NCI-H2107 (cell line): Measurements from ENCODE around the gene EXOSC6.
"Not testable (repeated sequence)": the region's sequence is repeated elsewhere in the genome, so short reads cannot be mapped to it uniquely, and the experiment has no call there.

Source experiments
- DNase-seq: peaks from one replicate; lab custom pipeline; 2025; lab: John Stamatoyannopoulos, UW

Gene EXOSC6

DNA sequence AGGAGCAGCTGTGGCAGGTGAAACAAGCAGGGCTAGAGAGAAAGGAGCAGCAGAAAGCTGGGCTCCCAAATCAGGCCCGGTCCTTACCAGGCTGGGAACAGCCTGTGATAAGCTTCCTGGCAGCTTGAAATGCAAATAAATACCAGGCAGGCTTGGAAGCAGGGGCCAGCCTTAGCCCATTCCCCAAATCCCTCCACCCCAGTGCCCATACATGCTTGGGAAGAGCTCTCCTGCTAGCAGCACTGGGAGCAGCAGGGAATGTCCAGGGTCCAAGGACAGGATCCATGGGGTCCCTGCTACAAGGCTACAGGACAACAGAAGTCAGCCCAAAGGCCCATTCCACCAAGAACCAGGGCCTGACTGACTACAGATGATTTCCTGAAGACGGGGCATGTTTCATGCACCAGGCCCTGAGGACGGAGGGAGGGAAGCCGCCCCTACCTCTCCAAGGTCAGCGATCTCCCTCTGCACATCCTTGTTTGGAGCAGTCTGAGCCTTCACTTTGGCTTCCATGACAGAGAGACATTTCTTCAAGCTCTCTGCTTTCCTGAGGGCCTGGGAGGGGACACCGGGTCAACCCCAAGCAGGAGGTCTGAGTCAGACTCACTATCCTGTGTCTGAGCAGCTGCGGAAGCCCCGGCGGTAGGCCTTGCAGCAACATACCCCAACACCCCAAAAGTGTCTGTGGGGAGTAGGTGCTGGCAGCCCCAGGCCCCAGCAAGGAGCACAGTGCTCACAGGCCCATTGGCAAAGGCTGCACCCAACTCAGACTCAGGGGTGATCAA is 2.6 kb upstream of the EXOSC6 start:
- DNase-seq, result no peak

DNA sequence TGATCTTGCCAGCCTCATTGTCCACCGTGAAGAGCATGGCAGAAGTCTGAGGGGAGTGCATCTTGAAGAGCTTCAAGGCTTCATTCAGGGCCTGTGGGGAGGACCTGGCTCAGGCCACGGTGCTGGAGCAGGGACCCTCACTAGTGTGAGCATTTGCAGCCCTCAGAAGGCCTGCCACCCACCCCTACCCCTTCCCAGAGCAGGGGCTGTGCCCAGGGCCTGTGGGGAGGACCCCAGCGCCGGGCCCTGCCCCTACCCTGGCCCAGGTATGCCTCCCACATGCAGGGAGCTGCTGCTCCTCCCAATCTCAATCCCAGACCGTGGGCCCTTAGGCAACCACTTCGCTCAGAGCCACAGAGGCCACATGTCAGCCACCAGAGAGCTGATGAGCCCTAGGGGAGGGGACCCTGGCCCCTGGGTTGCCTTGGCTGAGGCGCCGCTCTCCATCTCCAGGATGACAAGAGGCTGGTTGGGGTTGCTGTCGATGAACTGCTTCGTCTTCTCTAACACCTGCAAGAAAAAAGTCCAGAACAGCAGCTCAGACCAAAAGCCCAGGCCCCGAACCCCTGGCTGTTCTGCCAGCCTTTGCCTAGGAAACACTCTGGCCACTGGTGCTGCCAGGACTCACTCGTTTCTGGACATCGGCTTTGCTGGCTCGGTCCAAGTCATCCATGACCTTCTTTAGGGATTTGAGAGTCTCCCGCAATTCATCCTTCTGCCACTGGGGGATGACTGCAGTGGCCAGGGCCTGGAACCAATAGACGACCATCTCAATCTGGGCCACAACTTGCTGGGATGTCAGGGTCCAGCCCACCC is 1.8 kb upstream of the EXOSC6 start:
- DNase-seq, result no peak

DNA sequence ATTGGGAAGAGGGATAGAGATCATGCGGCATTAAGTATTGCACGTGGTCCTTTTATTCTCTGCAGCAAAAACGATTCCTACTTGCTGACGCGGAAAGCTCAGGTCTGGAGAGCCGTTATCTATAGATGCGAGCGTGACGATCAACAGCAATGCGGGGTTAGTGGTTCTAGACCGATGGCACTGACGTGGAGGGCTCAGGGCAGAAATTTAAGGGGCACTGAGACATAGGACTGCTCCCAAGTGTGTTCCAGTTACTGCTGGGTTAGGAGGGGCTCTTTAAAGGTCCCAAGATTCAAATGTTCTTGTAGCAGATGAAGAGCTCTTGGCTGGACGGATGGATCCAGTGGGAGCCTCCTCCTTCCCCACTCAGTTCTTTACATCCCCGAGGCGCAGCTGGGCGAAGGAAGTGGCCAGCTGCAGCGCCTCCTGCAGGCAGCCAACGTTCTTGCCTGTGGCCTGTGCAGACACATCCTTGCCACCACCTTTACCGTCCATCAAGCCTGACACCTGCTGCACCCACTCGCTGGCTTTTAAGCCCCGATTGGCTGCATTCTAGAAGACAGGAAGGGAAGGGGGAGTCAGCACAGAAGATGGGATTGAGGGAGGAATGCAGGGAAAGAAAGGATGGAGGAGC is 732 bp upstream of the EXOSC6 start:
- no peak for DNase-seq

DNA sequence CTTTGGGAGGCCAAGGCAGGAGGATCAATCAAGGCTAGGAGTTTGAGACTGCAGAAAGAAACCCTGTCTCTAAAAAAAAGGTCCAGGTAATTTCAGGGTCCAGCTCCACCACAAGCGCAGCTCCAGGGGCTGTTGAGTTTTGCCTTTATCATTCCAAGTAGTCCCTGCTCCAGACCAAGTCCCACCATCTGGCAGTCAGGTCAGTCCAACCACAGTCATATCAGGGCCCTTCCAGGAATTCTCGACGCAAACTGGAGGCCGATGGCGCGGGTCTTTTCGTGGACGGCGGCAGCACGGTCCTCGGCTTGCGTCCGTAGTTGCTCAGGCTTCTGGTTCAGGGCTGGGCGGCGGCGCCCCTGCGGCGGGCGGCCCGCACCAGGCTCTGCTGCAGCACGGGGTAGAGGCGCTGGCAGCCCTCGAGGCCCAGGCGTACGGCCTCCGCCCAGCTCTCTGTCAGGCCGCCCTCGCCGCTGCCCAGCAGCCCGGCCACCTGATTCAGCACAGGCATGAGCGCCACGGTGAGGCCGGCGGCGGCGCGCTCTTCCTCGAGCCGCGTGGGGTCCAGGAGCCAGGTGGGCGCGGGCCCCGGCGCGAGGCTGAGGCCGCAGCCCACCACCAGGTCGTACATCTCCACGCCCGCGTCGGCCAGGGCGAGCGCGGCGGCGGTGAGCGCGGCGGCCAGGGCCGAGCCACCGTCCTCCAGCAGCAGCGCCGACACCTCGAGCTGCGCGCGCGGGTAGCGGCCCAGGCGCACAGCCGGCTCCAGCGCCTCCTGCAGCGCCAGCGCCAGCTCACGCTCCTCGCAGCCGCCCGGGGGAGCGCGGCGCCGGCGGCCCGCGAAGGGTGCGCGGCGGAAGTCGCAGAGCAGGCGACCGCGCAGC is 752 bp downstream of the EXOSC6 start:
- no peak for DNase-seq

DNA sequence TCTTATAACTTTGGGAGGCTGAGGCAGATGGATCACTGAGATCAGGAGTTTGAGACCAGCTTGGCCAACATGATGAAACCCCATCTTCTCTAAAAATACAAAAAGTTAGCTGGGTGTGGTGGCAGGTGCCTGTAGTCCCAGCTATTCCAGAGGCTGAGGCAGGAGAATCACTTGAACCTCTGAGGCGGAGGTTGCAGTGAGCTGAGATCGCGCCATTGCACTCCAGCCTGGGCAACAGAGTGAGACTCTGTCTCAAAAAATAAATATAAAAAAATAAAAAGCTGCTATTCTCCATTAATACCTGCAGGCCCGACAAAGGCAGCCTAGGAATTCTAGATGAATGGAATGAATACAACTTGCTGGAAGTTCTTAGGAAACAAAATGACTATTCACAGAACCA is 2.0 kb downstream of the EXOSC6 start:
- not testable (repeated sequence) for DNase-seq

DNA sequence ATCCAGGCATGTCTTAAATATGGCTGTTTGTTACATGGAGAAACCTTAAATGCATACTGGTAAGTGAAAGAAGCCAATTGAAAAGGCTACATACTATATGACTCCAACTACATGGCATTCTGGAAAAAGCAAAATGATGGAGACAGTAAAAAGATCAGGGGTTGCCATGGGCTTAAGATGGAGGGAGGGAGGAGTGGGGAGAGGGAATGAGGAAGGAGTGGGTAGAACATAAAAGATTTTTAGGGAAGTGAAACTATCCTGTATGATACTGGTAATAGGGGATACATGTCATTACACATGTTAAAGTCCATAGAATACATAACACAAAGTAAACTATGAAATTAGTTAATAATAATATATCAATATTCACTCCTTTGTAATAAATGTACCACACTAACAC is 13.0 kb downstream of the EXOSC6 start:
- DNase-seq, result not testable (repeated sequence)

DNA sequence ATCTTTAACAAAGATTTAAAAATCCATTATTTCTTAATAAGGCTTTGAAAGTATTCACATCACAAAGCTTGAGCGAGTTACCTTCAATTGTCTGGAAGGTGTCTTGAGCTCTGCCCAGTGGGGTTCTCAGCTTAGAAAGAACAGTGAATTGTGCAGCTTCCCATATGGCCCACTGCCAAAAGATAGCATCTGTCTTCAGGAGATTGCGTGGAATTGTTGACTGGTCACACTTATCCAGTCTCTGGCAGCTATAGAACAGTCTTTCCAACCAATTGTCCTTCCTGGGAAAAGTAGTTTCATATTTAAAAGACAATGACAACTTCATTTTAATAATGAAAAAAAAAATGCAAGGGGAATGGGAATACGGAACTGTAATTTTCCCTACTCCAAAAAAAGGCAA is 19.9 kb downstream of the EXOSC6 start:
- not testable (repeated sequence) for DNase-seq

DNA sequence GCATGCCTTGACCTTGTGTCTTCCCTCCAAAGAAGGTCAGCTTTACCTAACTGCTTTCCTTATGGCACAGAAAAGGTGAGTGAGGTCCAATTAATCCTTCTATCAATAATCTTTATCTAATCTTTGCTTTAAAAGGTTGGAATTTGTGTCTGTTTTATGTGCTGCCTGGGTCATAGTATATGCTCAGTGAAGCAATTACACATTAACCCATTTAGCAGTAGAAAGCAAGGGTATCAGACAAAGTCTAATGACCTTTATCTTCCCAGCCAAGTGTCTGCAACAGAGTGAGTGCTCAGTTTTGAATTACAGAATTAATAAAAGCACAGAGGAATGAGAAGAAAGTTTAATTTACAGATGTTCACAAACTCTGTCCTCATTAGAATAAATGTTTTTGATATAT is 25.7 kb downstream of the EXOSC6 start:
- not testable (repeated sequence) for DNase-seq

DNA sequence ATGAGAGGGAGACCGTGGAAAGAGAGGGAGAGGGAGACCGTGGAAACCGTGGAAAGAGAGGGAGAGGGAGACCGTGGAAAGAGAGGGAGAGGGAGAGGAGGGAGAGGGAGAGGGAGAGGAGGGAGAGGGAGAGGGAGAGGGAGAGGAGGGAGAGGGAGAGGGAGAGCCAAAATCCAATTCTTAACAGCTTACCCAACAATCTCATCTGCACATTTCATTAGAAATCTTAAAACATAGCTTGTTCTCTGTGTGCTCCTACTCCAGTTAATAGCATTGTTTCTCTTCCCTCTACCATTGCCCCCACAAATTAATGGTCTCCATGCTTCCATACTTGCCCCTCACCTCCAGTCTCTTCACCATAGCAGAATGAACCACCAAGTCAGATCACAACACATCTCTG is 26.3 kb downstream of the EXOSC6 start:
- not testable (repeated sequence) for DNase-seq

DNA sequence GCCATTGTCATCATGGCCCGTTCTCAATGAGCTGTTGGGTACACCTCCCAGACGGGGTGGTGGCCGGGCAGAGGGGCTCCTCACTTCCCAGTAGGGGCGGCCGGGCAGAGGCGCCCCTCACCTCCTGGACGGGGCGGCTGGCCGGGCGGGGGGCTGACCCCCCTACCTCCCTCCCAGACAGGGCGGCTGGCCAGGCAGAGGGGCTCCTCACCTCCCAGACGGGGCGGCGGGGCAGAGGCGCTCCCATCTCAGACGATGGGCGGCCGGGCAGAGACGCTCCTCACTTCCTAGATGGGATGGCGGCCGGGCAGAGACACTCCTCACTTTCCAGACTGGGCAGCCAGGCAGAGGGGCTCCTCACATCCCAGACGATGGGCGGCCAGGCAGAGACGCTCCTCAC is 27.1 kb downstream of the EXOSC6 start:
- not testable (repeated sequence) for DNase-seq

DNA sequence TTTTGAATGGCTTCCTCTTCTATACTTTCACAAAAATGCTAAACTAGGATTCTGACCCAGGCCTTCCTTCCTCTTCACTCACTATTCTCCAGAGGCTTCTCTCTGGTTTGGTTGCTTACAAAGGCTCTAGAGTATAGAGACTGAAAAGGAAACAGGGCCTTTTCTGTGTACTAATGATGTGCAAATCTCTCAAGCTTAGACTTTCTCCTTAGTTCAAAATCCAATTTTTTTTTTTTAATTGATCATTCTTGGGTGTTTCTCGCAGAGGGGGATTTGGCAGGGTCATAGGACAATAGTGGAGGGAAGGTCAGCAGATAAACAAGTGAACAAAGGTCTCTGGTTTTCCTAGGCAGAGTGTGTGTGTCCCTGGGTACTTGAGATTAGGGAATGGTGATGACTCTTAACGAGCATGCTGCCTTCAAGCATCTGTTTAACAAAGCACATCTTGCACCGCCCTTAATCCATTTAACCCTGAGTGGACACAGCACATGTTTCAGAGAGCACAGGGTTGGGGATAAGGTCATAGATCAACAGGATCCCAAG is 27.7 kb downstream of the EXOSC6 start:
- not testable (repeated sequence) for DNase-seq

DNA sequence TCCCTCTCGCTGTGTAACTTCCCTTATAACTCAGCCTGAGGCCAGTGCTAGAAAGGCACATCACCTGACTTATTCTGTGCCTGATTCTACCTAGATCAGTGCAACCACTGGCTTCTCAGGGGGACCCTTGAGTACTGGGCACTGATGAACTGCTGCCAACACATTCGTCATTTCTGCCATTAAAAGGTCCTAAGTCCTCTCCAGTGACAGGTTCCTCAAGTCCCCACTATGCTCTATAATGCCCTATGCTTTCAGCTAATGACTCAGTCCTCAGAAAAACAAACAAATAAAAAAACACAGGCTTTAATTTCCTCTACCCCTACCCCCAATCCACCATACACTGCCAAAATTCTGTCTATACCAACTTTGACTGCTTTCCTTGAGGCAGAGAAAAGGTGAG is 28.5 kb downstream of the EXOSC6 start:
- DNase-seq, result not testable (repeated sequence)

DNA sequence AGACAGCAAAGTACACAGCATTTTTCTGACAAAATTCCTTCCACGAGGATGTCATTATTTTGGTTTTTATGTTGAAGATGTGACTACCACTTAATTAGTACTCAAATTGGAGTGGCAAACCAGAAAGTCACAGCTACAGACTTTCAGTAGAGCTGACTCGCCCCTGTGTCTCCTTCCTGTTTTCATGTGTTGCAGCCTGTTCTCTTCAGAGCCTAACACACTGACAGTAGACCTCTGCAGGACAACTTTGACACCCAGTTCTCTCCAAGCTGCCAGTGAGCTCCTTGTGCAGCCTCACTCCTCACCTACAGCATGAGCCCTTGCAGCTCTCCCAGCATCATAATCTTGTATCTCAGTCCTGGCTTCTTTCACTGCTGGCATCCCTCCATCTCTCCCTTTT is 29.2 kb downstream of the EXOSC6 start:
- not testable (repeated sequence) for DNase-seq

DNA sequence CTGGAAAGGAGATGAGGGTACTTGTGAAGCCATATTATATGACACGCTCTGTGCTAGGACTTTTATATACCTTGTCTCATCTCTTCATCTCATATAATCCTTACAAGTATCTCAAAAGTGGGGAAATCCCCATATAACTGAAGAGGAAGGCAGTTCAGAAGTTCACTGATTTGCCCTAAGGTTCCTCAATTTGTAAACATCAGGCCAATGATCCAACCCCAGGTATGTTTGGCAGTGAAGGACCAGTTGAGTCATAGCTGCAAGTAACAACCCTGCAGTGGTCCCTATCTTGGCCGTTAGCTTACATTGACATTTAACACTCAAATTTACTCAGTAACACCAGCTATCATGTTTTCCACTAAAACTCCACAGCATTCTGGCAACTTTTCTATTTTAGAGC is 33.2 kb downstream of the EXOSC6 start:
- DNase-seq, result not testable (repeated sequence)

DNA sequence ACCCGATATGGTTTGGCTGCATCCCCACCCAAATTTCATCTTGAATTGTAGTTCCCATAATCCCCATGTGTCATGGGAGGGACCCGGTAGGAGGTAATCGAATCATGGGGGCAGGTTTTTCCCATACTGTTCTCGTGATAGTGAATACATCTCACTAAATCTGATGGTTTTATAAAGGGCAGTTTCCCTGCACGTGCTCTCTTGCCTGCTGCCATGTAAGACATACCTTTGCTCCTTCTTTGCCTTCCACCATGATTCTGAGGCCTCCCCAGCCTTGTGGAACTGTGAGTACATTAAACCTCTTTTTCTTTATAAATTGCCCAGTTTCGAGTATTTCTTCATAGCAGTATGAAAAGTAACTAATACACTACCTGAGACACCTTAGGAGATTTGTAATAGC is 45.4 kb downstream of the EXOSC6 start:
- DNase-seq, result not testable (repeated sequence)

DNA sequence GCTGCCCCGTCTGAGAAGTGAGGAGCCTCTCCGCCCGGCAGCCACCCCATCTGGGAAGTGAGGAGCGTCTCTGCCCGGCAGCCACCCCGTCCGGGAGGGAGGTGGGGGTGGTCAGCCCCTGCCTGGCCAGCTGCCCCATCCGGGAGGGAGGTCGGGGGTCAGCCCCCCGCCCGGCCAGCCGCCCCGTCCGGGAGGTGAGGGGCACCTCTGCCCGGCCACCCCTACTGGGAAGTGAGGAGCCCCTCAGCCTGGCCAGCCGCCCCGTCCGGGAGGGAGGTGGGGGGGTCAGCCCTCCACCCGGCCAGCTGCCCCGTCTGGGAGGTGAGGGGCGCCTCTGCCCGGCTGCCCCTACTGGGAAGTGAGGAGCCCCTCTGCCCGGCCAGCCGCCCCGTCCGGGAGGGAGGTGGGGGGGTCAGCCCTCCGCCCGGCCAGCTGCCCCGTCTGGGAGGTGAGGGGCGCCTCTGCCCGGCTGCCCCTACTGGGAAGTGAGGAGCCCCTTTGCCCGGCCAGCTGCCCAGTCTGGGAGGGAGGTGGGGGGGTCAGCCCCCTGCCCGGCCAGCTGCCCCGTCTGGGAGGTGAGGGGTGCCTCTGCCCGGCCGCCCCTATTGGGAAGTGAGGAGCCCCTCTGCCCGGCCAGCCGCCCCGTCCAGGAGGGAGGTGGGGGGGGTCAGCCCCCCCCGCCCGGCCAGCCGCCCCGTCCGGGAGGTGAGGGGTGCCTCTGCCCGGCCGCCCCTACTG is 46.9 kb downstream of the EXOSC6 start:
- DNase-seq, result not testable (repeated sequence)

DNA sequence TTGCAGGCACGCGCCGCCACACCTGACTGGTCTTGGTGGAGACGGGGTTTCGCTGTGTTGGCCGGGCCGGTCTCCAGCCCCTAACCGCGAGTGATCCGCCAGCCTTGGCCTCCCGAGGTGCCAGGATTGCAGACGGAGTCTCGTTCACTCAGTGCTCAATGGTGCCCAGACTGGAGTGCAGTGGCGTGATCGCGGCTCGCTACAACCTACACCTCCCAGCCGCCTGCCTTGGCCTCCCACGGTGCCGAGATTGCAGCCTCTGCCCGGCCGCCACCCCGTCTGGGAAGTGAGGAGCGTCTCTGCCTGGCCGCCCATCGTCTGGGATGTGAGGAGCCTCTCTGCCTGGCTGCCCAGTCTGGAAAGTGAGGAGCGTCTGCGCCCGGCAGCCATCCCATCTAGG is 47.7 kb downstream of the EXOSC6 start:
- not testable (repeated sequence) for DNase-seq

DNA sequence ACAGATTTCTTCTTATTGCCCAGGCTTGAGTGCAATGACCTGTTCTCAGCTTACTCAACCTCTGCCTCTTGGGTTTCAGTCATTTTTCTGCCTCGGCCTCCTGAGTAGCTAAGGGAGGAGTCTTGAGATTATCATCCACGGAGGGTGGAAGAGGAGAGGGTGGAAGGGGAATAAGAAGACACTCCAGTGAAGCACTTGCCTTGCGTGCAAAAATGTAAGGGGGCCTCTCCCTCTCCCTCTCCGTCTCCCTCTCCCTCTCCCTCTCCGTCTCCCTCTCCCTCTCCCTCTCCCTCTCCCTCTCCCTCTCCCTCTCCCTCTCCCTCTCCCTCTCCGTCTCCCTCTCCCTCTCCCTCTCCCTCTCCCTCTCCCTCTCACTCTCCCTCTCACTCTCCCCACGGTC is 48.2 kb downstream of the EXOSC6 start:
- DNase-seq, result not testable (repeated sequence)

DNA sequence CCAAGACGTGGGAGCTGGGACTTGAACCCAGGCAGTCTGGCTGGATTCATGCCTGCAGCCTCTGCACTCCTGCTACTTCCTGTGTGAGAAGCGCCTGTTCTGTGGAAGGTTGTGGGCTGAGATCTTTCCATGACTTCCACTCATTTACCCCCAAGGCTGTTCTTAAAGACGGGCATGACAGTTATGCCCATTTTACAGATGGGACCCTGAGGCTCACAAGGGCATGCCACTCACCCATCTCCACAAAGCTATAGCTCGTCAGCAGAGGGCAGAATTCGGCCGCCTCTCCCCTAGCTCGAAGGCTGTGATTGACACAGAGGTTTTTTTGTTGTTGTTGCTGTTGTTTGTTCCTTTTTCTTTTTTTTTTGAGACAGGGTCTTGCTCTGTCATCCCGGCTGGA is 51.7 kb downstream of the EXOSC6 start:
- DNase-seq, result not testable (repeated sequence)

DNA sequence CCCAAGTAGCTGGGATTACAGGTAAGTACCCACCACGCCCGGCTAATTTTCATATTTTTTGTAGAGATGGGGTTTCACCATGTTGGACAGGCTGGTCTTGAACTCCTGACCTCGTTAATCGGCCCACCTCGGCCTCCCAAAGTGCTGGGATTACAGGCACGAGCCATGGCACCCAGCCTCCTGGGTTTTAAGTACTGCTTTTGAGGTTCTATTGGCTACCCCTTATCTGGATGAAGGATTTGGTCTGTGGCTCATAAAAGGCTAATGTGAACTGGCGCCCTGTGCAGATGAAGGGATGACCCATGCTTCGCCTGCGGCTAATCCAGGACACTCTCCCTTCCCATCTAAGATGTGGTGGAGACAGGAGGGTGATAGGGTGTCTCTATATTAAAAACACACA is 52.6 kb downstream of the EXOSC6 start:
- DNase-seq, result not testable (repeated sequence)

DNA sequence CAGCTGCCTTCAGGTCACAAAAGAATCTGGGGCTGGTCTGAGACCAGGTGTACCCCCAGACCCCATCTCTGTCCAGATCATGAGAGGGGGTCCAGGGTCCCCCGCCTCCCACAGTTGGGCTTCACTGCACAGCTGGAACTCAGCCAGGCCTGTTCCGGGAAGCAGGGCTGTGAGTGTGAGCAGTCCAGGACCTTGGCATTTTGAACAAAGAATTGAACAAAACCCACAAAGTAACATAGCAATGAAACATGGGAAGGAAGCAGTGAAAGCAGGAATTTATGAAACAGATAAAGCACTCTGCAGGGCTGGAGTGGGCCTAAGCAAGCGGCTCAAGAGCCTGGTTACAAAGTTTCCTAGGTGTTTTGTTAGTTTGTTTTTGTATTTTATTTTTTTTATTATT is 53.1 kb downstream of the EXOSC6 start:
- DNase-seq, result not testable (repeated sequence)
